Fibroblast of mammary gland (primary cell): ENCODE measurements around the gene PCYT2.

Experiments used
- DNase-seq: peaks from one replicate; pipeline ENCODE4 v3.0.0-alpha.2; 2010; ENCODE audit warnings: low read depth
- H3K4me3 ChIP-seq: 2 replicates; pipeline ENCODE4 v1.5.1; 2011; ENCODE audit warnings: low read depth, mild to moderate bottlenecking, low read length, moderate library complexity; ENCODE audit not compliant: control insufficient read depth
- TF ChIP-seq, protein P1 (sequence below): conservative IDR thresholded peaks from 2 replicates; pipeline ENCODE4 v1.5.1; 2011; ENCODE audit warnings: low read depth, low read length, inconsistent platforms; ENCODE audit not compliant: control insufficient read depth, insufficient read depth

The PCYT2 gene

DNA sequence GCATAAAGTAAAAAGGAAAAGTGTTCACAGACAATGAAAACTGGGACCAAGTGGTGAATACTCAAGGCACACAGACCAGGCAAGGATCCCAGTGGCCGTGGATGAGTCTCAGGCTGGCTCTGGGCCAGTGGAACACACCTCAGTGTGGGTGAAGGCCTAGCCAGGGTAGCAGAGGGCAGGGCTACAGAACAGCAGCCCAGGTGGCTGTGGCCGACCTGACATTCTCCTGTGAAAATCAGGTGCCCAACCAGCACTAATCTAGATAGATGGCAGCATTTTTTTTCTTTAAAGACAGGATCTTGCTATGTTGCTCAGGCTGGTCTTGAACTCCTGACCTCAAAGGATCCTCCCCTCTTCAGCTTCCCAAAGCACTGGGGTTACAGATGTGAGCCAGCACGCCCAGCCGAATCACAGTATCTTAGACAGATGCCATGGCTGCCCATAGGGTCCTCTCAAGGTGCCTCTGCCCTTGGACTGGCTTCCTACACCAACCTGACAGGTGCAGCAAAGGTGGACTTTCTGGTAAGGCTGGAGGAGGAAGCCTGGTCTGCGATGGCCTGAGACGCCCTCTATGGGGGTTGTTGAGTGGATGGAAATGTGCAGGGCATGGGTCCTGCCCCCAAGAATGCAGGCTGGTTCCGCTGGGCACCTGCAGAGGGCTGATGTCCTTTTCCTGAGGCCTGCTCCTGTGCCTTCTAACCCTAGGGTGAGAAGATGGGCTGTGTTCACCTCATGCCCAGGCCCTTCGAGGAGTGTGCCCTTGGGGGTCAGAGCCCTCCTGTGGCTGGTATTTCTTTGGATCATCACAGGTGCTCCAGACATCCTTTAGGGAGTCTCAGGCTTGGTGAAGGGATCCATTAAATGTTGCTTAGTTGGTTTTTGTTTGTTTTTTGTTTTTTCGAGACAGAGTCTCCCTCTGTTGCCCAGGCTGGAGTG lies 47.1 kb downstream of the PCYT2 start:
- DNase-seq = no peak
- no peak overlapping the region for H3K4me3 ChIP-seq
- TF ChIP-seq, protein P1, sequence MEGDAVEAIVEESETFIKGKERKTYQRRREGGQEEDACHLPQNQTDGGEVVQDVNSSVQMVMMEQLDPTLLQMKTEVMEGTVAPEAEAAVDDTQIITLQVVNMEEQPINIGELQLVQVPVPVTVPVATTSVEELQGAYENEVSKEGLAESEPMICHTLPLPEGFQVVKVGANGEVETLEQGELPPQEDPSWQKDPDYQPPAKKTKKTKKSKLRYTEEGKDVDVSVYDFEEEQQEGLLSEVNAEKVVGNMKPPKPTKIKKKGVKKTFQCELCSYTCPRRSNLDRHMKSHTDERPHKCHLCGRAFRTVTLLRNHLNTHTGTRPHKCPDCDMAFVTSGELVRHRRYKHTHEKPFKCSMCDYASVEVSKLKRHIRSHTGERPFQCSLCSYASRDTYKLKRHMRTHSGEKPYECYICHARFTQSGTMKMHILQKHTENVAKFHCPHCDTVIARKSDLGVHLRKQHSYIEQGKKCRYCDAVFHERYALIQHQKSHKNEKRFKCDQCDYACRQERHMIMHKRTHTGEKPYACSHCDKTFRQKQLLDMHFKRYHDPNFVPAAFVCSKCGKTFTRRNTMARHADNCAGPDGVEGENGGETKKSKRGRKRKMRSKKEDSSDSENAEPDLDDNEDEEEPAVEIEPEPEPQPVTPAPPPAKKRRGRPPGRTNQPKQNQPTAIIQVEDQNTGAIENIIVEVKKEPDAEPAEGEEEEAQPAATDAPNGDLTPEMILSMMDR = no peak

DNA sequence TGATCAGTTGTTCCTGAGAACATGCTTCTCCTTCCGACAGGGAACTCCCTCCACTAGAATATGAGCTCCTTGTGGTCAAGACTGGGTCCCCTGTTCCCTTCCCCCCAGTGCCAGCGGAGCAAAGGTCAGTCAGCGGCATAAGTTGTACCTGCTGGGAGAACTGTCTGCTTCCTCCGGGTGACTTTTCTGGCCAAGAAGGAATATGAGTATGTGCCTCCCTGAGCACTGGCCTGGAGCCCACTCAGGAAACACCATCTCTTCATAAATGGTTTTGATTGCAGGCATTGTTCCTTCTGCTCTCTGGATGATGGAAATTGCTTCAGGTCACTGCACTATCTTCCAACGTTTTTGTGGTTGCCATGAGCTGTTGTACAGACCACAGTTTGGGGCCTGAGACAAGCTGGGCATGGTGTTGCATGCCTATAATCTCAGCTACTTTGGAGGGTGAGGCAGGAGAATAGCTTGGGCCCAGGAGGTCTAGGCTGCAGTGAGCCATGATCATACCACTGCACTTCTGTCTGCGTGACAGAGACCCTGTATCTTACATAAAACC lies 48.0 kb downstream of the PCYT2 start:
- H3K4me3 ChIP-seq = no peak overlapping the region
- TF ChIP-seq, protein P1 = no peak
- DNase-seq = no peak

DNA sequence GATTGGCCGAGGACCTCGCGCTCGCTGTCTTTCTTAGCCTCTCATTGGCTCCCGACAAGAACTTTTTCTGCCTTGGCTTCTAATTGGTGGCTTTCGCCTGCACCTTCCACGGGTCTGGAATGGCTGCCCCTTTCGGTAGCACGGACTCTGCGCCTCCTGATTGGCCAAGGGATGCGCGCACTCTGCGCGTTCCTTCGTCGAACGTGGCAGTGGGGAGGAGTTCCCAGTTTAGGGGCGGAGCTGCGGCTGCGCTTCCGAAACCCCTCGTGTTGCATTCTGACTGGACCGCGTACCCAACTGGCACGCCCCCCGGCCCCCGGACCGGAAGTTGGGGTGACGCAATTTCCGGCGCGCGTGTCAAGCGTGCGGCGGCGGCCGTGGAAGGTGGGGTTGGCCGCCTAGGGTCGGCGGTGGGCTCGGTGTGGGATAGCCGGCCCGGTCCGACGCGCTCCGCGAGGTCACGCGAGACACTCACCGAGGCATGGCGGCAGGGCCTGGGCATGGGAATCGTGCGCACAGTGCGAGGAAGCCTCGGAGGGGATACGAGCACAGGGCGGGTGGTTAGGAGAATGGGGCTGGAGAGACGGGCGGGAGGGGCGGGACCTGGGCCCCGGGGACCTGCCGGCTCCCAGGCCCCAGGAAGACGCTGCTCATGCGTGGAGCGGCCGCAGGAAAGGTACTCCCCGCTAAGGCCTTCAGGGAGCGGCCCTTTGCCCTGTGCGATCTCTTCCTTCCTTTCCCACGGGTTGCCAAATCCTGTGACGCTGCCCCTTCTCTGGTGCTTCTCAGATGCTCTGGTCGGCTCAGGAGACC lies 50.2 kb downstream of the PCYT2 start:
- H3K4me3 ChIP-seq = peak overlapping the region; percentile 70
- DNase-seq = peak; percentile 100
- TF ChIP-seq, protein P1 = no peak

DNA sequence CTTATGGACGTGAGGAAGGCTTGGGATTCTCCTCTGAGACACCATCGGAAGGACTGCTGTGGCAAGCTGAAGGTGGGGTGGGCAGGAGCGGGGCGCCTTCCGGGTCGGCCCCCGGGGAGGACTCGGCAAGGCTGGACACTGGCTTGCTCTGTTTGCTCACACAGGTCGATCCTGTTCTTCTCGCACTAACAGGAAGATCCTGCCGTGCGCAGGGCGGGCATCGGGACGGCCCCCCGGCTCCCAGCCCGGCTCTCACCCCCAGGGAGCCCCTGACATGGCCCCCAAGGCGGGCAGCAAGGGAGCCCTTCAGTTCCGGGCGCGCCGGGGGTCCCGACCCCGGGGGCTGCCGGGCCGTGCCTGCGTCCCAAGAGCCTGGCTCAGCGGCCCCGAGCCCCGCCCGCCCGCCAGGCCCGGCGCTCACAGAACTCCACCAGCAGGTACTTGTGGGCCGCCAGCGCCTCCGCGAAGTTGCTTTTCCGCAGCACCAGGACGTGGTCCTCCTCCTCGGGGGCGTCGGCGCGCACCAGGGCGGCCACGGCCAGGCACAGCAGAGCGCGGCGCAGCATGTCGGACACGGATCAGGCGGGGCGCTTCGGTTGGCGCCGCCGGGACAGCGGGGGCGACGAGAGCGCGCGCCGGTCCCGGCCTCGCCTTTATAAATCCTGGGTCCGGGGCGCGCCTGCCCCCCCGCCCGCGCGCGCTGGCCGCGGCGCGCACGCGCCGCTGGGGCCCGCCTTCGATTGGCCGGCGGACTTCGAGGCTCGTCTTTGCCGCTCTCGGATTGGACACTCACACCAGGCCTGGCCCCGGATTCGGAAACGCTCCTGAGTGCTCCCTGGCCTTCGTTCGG lies 51.1 kb downstream of the PCYT2 start, which contains the start of gene P4HB:
P4HB (minus strand) TSS at position 630 of the 850 bp plus-strand sequence; CDS start at position 566, 64 bp downstream.
- TF ChIP-seq, protein P1 = no peak
- H3K4me3 ChIP-seq = peak within 1 kb of the TSS; percentile 92
- no peak for DNase-seq

DNA sequence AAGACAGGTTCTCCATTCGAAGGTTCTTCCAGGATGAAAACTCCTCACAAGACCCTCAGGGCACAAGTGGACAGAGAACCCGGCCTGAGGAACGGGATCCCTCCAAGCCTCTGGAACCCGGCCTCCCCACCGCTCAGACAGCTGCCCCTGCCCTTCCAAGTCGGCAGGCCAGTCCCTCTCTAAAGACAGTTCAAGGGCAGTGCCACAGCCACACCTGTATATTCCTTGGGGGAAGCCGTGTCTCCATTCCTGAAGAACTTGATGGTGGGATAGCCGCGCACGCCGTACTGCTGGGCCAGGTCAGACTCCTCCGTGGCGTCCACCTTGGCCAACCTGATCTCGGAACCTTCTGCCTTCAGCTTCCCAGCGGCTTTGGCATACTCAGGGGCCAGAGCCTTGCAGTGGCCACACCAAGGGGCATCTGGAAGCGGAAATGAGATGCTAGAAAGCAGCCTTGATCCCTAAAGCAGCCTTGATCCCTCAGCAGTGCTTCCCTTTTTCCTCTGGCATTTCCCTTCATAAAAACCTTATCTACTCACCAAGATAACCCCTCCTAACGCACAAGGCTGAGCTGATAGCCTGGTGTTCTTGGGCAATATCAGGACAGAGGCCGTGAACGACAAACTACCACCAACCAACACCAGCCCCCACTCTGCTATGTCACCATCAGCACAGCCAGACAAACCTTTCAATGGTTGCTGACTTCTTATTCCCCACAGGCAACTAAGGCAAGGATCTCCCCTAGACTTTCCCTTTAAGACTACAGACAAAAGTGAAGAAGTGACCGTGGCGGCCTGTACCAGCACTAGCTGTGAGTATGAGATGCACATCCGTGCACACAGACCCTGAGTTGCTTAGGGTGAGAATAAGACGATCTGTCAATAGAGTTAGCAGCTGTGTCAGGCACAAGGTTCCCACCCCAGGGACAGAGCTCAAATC lies 52.0 kb downstream of the PCYT2 start:
- DNase-seq = peak; percentile 30
- TF ChIP-seq, protein P1 = no peak
- peak overlapping the region; percentile 92 for H3K4me3 ChIP-seq
